Muscle layer of duodenum (tissue), 2 donors: ENCODE results near the gene ELFN2.

Experiments used
- H3K27ac ChIP-seq: one replicate; pipeline ENCODE4 v1.7.0; 2013; ENCODE audit warnings: mild to moderate bottlenecking, low read length
- H3K27me3 ChIP-seq: one replicate; pipeline ENCODE4 v1.7.0; 2013; ENCODE audit warnings: low read depth, mild to moderate bottlenecking, control low read depth, low read length
- H3K36me3 ChIP-seq, 2 donors: one replicate each; pipeline ENCODE4 v1.7.0; 2013; ENCODE audit warnings: low read length in 2 of 2, control low read depth in 1 of 2, mild to moderate bottlenecking in 1 of 2; ENCODE audit not compliant: insufficient read depth in 2 of 2, control insufficient read depth in 1 of 2
- H3K4me1 ChIP-seq, 2 donors: one replicate each; pipeline ENCODE4 v1.7.0; 2013; ENCODE audit warnings: low read length in 2 of 2, mild to moderate bottlenecking in 2 of 2, control low read depth in 1 of 2, moderate library complexity in 1 of 2; ENCODE audit not compliant: insufficient read depth in 2 of 2, control insufficient read depth in 1 of 2
- H3K4me3 ChIP-seq, 2 donors: one replicate each; pipeline ENCODE4 v1.7.0; 2013; ENCODE audit warnings: low read length in 2 of 2, low read depth in 1 of 2, mild to moderate bottlenecking in 1 of 2
- H3K9me3 ChIP-seq, 2 donors: one replicate each; pipeline ENCODE4 v1.7.0; 2013; ENCODE audit warnings: low read length in 2 of 2, control low read depth in 1 of 2, mild to moderate bottlenecking in 1 of 2; ENCODE audit not compliant: control insufficient read depth in 1 of 2
- donor health status: healthy.

Gene ELFN2

DNA sequence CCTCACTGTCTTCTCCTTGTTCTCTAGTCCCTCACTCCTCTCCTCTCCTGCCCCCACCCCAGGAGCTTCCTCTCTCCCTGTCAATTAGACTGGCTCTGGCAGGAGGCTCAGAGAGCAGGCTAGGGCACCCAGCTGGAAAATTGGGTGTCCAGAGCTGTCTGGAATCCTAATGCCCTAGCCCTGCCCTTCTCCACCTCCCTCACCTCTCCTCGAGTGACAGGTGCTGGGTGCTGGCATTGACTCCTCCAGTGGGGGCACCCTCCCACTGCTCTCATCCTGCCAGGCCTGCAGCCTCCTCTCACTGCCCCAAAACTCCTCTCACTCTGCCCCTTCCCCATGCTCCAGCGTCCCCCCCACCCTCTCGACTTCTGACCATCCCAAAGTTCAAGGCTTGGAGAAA is 76.0 kb downstream of the ELFN2 start:
- H3K36me3 ChIP-seq = no peaks in the 10 kb centered on the region
- no peaks in the 10 kb centered on the region for H3K27me3 ChIP-seq
- H3K27ac ChIP-seq = no peak overlapping the region
- no peak overlapping the region for H3K4me3 ChIP-seq
- H3K4me1 ChIP-seq = no peaks in the 10 kb centered on the region
- no peaks in the 10 kb centered on the region for H3K9me3 ChIP-seq

DNA sequence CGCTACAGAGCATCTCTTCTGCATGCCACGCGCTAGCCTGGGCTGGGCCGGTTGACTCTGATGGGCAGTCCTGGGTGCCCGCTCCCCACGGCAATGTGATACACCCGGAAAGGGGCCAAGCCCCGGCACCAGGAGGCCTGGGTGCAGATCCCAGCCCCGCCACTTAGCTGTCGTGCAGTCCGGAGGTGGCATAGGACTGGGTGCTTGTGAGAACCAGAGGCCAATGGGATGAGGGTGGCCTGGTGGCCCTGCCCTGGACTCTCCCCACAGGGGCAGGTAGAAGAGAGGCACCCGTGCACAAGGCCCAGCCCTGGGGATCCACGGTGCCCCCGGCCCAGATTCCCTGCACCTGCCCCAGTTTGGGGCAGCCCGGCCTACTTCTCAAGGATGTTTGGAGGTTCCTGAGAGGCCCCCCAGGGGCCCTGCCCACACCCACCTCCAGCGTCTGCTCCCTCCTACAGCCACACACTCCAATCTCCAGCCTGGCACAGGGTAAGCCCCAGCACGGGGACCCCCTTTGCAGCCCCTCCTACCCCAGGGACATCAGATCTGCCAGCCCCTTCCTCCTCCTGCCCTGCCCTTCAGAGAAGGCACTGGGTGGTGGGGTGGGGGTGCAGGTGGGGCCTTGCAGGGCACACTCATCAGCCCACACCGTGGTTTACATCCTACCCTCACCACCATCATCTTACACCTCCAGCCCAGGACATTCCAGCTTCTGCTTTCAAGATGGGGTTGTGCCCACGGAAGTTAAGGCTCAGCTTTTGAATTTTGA is 78.0 kb downstream of the ELFN2 start:
- no peaks in the 10 kb centered on the region for H3K4me1 ChIP-seq
- H3K4me3 ChIP-seq = no peak overlapping the region
- H3K27me3 ChIP-seq = no peaks in the 10 kb centered on the region
- no peaks in the 10 kb centered on the region for H3K9me3 ChIP-seq
- no peak overlapping the region for H3K27ac ChIP-seq
- H3K36me3 ChIP-seq = no peaks in the 10 kb centered on the region

DNA sequence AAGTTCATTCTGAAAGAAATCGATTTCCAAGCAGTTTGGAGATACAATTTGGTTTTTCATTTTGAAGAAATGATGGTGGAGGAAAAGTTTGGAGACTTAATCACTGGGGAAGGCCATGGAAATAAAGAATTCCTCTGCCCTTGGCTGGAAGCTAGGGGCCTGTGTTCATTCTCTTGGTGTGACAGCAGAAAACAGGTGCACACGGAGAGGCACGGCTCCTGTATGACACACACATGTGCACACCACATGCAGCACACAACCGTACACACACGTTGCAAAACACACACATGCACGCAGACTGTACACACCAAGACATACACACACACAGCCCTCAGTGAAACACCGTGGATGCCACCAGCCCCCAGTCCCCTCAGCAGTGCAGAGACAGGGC is 80.8 kb downstream of the ELFN2 start:
- H3K4me3 ChIP-seq = no peak overlapping the region
- no peaks in the 10 kb centered on the region for H3K4me1 ChIP-seq
- no peaks in the 10 kb centered on the region for H3K27me3 ChIP-seq
- no peaks in the 10 kb centered on the region for H3K9me3 ChIP-seq
- H3K36me3 ChIP-seq = no peaks in the 10 kb centered on the region
- H3K27ac ChIP-seq = no peak overlapping the region

DNA sequence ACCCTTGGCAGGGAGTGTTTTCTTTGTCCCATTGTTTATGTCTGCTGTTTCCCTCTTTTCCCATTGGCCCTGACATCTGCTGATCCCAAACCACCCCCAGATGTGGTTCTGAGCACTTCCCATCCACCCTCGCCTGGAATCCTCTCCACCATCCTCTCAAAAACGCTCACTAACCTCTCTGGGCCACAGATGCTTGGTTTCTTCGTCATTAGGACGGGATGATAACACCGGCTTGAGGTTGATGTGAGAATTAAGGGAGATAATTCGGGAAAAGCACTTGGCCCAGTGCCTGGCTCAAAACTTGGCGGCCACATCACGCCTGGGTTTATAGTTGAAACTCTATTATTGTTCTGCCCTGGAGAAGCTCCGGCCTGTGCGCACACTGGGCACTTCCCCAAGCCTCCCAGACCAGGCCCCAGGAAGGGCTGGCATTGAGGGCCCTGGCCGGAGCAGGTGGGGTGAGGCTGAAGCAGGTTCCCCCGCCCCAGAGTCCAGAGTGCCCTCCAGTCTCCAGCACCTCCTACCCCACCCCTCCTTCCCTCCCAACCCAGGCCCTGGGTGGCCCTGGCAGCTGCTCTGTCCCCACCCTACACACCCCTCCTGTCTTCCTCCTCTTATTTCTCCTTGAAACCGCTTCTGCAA is 81.3 kb downstream of the ELFN2 start:
- Histone ChIP-seq H3K27ac (no peak overlapping the region), H3K4me3 (no peak overlapping the region), H3K27me3 (no peaks in the 10 kb centered on the region), H3K9me3 (no peaks in the 10 kb centered on the region), H3K36me3 (no peaks in the 10 kb centered on the region), H3K4me1 (no peaks in the 10 kb centered on the region)

DNA sequence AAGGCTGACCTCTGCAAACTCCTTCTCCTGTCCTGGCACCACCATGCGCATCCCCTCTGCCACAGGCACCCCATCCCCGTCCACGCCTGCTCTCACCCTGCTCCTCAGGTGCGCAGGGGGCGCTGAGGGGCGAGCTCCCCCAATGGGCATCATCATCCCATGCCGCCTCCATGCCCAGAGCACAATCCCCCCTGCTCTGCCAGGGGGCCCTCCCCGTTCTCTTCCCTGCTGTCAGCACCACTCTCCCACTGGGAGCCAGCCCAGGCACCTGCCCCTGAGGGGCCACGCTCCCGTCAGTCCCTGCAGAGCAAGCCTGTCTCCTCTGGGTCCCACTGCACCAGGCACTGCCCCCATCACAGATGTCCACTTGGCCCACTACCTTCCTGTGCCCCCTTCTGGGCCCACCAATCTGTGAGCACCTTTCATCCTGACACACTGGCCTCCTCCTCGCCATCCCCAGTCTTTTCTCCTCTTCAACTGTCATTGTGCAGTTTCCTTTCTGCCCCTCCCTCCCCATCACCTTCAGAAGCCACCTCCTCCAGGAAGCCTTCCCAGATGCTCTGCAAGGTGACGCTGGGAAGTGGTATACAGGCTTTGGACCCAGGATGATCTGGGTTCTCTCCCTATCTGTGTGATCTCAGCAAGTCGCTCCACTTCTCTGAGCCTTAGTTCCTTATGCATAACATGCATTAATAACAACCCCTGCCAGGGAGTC is 82.4 kb downstream of the ELFN2 start:
- Histone ChIP-seq H3K27ac (no peak overlapping the region), H3K4me3 (no peak overlapping the region), H3K36me3 (no peaks in the 10 kb centered on the region), H3K27me3 (no peaks in the 10 kb centered on the region), H3K4me1 (no peaks in the 10 kb centered on the region), H3K9me3 (no peaks in the 10 kb centered on the region)

DNA sequence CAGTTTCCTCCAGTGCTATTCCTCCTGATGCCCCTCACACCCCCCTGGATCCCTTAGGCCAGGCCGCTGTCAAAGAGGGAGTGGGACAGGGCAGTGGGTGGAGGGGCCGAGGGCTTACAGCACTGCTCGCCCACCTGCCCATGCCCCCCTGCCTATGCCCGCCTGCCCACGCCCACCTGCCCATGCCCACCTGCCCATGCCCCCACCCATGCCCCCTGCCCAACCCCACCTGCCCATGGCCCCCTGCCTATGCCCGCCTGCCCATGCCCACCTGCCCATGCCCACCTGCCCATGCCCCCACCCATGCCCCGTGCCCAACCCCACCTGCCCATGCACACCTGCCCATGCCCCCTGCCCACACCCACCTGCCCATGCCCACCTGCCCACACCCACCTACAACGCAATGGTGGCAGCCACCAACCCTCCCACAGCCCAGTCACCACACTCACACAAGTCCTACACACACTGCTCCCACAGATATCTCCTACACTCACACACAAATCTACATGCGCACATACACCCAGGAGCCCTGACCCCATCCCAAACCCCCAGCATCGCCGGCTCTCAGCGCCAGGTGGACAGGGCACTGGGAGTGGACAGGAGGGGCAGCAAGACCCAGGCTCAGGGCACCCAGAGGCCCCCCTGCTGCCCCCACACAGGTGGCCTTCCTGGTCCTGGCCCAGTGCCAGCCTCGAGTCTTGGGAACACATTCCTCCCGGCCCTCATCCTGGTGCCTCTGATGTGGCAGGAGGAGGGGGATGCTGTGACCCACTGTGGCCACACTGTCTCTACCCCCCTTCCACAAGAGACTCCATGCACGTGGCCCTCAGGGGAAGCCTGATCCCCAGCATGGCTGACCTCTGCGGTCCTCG is 83.2 kb downstream of the ELFN2 start:
- no peaks in the 10 kb centered on the region for H3K4me1 ChIP-seq

DNA sequence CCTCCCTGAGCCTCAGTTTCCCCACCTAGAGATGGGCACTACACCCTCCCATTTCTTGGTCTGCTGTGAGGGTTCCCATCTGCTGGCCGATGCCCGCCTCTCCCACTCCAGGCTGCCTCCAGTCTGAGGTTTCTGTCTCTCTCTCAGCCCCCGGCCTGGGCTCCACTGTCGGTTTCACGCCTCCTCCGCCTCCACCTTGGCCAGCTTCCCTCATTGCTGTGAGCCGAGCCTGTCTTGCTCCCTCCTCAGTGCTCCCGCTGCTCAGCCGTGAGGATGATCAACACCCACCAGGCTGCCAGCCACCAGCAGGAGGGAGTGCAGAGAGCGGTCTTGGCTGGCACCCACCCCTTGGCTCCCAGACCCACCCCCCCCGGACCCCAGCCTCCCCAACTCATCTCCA is 83.9 kb downstream of the ELFN2 start:
- Histone ChIP-seq H3K36me3 (no peaks in the 10 kb centered on the region), H3K27ac (no peak overlapping the region), H3K4me1 (no peaks in the 10 kb centered on the region), H3K9me3 (no peaks in the 10 kb centered on the region), H3K27me3 (no peaks in the 10 kb centered on the region), H3K4me3 (no peak overlapping the region)

More for the DNA sequence above, 83.2 kb downstream of the ELFN2 start:
- no peak overlapping the region for H3K27ac ChIP-seq
- H3K9me3 ChIP-seq = no peaks in the 10 kb centered on the region
- no peaks in the 10 kb centered on the region for H3K27me3 ChIP-seq
- H3K36me3 ChIP-seq = no peaks in the 10 kb centered on the region
- H3K4me3 ChIP-seq = no peak overlapping the region

DNA sequence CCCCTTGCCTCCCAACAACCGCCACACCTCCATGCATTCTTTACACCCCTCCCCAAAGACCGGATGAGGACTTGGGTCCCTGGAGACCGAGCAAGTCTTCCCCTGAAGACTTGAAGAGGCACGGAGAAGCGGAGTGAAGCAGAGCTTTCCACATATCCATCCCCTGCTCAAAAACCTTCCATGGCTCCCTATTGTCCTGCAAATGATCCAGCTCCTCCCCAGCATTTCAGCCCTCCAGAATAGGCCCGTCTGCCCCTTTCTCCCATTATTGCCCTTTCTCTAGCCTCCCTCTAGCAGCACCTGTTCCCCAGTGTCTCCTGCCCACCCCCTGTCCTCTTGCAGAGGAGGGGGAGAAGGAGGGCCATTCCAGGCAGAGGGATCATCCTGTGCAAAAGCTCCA is 85.2 kb downstream of the ELFN2 start:
- H3K27ac ChIP-seq = no peak overlapping the region
- no peak overlapping the region for H3K4me3 ChIP-seq
- no peaks in the 10 kb centered on the region for H3K27me3 ChIP-seq
- no peaks in the 10 kb centered on the region for H3K4me1 ChIP-seq
- no peaks in the 10 kb centered on the region for H3K36me3 ChIP-seq
- H3K9me3 ChIP-seq = no peaks in the 10 kb centered on the region

DNA sequence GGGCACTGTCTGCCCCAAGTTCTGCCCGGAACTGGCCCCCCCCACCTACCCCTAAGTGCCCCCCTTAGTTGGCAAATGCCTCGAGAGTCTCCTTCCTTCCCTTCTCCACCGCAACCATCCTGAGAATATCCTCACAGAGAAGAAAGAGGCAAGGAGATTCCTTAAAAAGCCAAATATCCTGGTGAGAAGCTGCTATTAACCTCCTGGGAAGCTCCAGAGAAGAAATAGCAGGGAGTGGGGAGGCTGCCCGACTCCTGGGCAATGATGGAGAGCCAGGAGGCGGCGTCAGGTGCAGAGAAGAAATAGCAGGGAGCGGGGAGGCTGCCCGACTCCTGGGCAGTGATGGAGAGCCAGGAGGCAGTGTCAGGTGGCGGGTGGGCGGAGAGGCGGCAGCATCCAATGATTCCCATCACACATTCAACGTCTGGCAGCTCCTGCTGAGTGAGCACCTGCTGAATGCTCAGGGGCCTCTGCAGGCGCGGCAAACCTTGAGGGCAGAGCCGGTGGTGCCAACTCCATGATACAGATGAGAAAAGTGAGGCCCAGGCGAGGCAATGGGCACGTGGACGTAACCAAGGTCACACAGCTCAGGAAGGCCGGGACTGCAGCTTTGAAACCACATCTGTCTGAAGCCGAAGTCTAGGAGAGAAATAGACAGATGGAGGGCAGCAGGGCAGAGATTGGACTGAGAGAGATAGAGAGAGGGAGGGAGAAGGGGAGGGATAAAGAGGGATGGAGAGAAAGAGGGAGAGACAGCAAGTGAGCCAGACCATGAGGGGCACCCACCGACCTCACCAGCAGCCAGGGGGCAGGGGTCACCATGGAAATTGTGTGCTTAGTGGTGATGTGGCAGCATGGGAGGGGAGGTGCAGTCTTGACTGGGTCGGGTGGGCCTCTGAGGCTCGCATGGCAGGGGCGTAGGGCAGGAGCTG is 86.7 kb downstream of the ELFN2 start:
- no peaks in the 10 kb centered on the region for H3K36me3 ChIP-seq
- no peak overlapping the region for H3K27ac ChIP-seq
- no peaks in the 10 kb centered on the region for H3K9me3 ChIP-seq
- no peak overlapping the region for H3K4me3 ChIP-seq
- H3K27me3 ChIP-seq = peaks cover 4% of the 10 kb centered on the region
- no peaks in the 10 kb centered on the region for H3K4me1 ChIP-seq

DNA sequence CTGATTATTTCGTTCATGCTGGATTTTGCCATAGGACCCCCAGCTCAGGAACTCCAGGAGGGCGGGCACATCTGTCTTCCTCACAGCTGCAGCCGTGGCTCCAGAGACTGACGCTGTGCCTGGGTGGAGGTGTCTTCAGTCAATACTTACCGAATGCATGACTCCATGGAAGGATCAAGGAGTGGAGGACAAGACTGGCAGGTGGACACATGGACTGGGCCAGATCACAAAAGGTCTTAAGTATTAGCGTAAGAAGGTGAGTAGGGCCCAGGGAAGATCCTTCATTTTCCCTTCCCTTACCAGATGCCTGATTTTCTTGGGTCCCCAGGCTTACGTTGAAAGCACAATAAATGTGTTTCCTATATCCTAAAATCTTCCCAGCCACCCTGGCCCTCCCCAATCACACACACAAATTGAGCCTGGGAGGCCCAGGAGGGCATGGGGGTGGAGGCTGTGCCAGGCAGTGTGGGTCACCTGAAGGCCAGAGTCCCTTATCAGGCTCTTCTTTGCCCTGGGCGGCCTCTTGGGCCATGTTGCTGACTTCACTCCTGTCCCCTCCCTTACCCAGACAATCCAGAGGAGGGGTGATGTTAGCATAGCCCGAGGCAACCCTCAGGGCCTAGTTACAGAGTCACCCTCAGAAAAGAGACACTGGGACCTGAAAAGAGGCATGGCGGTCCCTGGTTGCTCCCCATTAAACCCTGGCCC is 88.6 kb downstream of the ELFN2 start:
- Histone ChIP-seq H3K4me3 (no peak overlapping the region), H3K4me1 (peaks cover 0 to 6% of the 10 kb centered on the region in 2 donors), H3K9me3 (no peaks in the 10 kb centered on the region), H3K27ac (no peak overlapping the region), H3K27me3 (peaks cover 23% of the 10 kb centered on the region), H3K36me3 (no peaks in the 10 kb centered on the region)
